Liver (tissue), 9 donors: ENCODE data around the gene SLC22A6. TPM values are rescaled to one million over a fixed set of nuclear protein-coding genes. Genes with fewer than 3 reads are reported as not detected.
A peak's percentile ranks its signal among the peaks of the same experiment; 100 is the strongest.

ENCODE experiments used
- DNase-seq: peaks from one replicate; pipeline ENCODE4 v3.0.0-alpha.2; 2017; ENCODE audit warnings: low spot score
- H3K27ac ChIP-seq, 2 donors: one replicate each; pipeline ENCODE4 v1.7.0; 2013; ENCODE audit warnings: inconsistent platforms in 2 of 2, low read length in 2 of 2, control low read depth in 1 of 2, low read depth in 1 of 2, mild to moderate bottlenecking in 1 of 2
- H3K27me3 ChIP-seq, 4 donors: one replicate each; pipeline versions ENCODE4 v1.6.1 to v1.7.0; 2013; ENCODE audit warnings: low read length in 3 of 4, inconsistent platforms in 1 of 4, mild to moderate bottlenecking in 1 of 4, moderate library complexity in 1 of 4; ENCODE audit not compliant: control insufficient read depth in 4 of 4, insufficient read depth in 4 of 4
- H3K36me3 ChIP-seq, 4 donors: one replicate each; pipeline versions ENCODE4 v1.6.1 to v1.7.0; 2013; ENCODE audit warnings: low read length in 3 of 4, mild to moderate bottlenecking in 3 of 4, low read depth in 1 of 4, moderate library complexity in 1 of 4; ENCODE audit not compliant: control insufficient read depth in 4 of 4, insufficient read depth in 3 of 4
- H3K4me1 ChIP-seq, 4 donors: one replicate each; pipeline versions ENCODE4 v1.6.1 to v1.7.0; 2013; ENCODE audit warnings: low read length in 3 of 4, mild to moderate bottlenecking in 3 of 4, moderate library complexity in 1 of 4; ENCODE audit not compliant: control insufficient read depth in 4 of 4, insufficient read depth in 4 of 4
- H3K4me3 ChIP-seq, 3 donors: one replicate each; pipeline versions ENCODE4 v1.6.1 to v1.7.0; 2013; ENCODE audit warnings: low read length in 3 of 3, control low read depth in 1 of 3, low read depth in 1 of 3, mild to moderate bottlenecking in 1 of 3
- H3K9ac ChIP-seq, 2 donors: one replicate each; pipeline ENCODE4 v1.7.0; 2013; ENCODE audit warnings: low read length in 2 of 2, mild to moderate bottlenecking in 2 of 2, moderate library complexity in 2 of 2, control low read depth in 1 of 2, low read depth in 1 of 2
- H3K9me3 ChIP-seq, 4 donors: one replicate each; pipeline versions ENCODE4 v1.6.1 to v1.7.0; 2013; ENCODE audit warnings: low read length in 3 of 4; ENCODE audit not compliant: control insufficient read depth in 4 of 4
- EGR1 ChIP-seq, 2 donors: IDR thresholded peaks; 2 replicates each; pipeline ENCODE4 v1.6.1; 2016 to 2018; ENCODE audit warnings: antibody characterized with exemption in 2 of 2, low read depth in 2 of 2
- FOXA1 ChIP-seq: IDR thresholded peaks from 2 replicates; pipeline ENCODE4 v1.6.1; 2016; ENCODE audit warnings: antibody characterized with exemption
- FOXA2 ChIP-seq: IDR thresholded peaks from 2 replicates; pipeline ENCODE4 v1.6.1; 2016; ENCODE audit warnings: antibody characterized with exemption
- GABPA ChIP-seq, 2 donors: IDR thresholded peaks in 1 of 2; conservative IDR thresholded peaks in 1 of 2; 2 replicates each; pipeline ENCODE4 v1.6.1; 2016; ENCODE audit warnings: antibody characterized with exemption in 2 of 2, mild to moderate bottlenecking in 1 of 2, moderate library complexity in 1 of 2
- HNF4A ChIP-seq, 2 donors: conservative IDR thresholded peaks; 2 replicates each; pipeline ENCODE4 v1.6.1; 2016; ENCODE audit warnings: antibody characterized with exemption in 2 of 2, mild to moderate bottlenecking in 2 of 2
- HNF4G ChIP-seq: IDR thresholded peaks from 2 replicates; pipeline ENCODE4 v1.6.1; 2016; ENCODE audit warnings: antibody characterized with exemption
- NR2F2 ChIP-seq: IDR thresholded peaks from 2 replicates; pipeline ENCODE4 v1.6.1; 2016; ENCODE audit warnings: antibody characterized with exemption
- RAD21 ChIP-seq, 2 donors: IDR thresholded peaks; 2 replicates each; pipeline ENCODE4 v1.6.1; 2016; ENCODE audit warnings: antibody characterized with exemption in 2 of 2, mild to moderate bottlenecking in 2 of 2
- RXRA ChIP-seq, 2 donors: IDR thresholded peaks; 2 replicates each; pipeline ENCODE4 v1.6.1; 2017 to 2018; ENCODE audit warnings: antibody characterized with exemption in 2 of 2, mild to moderate bottlenecking in 1 of 2
- SP1 ChIP-seq: IDR thresholded peaks from 2 replicates; pipeline ENCODE4 v1.6.1; 2018; ENCODE audit warnings: antibody characterized with exemption, mild to moderate bottlenecking
- WGBS: extraction: QIAGEN DNeasy Blood & Tissue Kit; methylation state at CpG from one replicate; pipeline ENCODE4 v1.1.7; 2013; 5-methylcytosine and 5-hydroxymethylcytosine counted together
- polyA plus RNA-seq, 2 donors: library from polyadenylated mRNA; stranded (reverse) in 1 of 2; unstranded in 1 of 2; fragments of 200-250 nt in 1 of 2; fragments of >200 nt in 1 of 2; fragmentation: Nextera tagmentation in 1 of 2; extraction: Ambion mirVana in 1 of 2; gene quantifications; one replicate each; pipeline versions ENCODE4 v1.2.1 to v1.2.3, GENCODE V29; 2013 to 2015
- total RNA-seq, 2 donors: library from RNA; depleted of rRNA; stranded (reverse); fragments of >200 nt; gene quantifications; one replicate each; pipeline ENCODE4 v1.2.3, GENCODE V29; 2014
- TF ChIP-seq, protein P1 (sequence below): IDR thresholded peaks from 2 replicates; pipeline ENCODE4 v1.6.1; 2016; ENCODE audit warnings: antibody characterized with exemption
- TF ChIP-seq, protein P2 (sequence below): fragments of 150-350 bp; IDR thresholded peaks from 2 replicates; pipeline ENCODE4 v1.5.1; 2017; ENCODE audit warnings: improper control_type of control experiment, low read depth, low read length; ENCODE audit not compliant: missing input control
- TF ChIP-seq, protein P3 (sequence below): IDR thresholded peaks from 2 replicates; pipeline ENCODE4 v1.6.1; 2016; ENCODE audit warnings: antibody characterized with exemption, mild to moderate bottlenecking
- donor health status: healthy.
- donor health status: healthy.
- donor health status: healthy.
- donor health status: healthy.
- donor health status: healthy.

SLC22A6 gene
- total and polyA plus RNA-seq, 4 donors: not detected

DNA sequence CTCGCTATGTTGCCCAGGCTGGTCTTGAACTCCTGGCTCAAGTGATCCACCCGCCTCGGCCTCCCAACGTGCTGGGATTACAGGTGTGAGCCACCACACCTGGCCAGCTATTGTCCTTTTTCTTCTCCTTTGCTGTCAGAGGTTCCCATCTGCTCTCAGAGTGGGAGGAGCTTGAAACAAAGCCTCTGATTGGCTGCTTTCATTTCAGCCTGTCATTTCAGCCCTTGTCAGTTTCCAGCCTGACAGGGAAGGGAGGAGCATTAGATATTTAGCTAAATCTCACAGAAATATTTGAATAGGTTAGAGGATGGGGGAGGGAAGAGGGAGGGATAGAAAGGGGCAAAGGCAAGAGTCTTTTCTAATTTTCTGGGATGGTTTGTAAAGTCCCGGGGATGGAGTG, 8.7 kb downstream of the SLC22A6 start (continued):
- TF ChIP-seq, protein P1, sequence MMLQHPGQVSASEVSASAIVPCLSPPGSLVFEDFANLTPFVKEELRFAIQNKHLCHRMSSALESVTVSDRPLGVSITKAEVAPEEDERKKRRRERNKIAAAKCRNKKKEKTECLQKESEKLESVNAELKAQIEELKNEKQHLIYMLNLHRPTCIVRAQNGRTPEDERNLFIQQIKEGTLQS: no peak
- TF ChIP-seq EGR1 (IDR thresholded peaks at IDR 0.05; ENCODE audit: low read depth in 2 of 2): no peak
- no peak for TF ChIP-seq RXRA (IDR thresholded peaks at IDR 0.05)
- TF ChIP-seq HNF4A (conservative IDR thresholded peaks at IDR 0.05): no peak
- TF ChIP-seq RAD21 (IDR thresholded peaks at IDR 0.05): no peak
- TF ChIP-seq NR2F2: no peak
- TF ChIP-seq, protein P2, sequence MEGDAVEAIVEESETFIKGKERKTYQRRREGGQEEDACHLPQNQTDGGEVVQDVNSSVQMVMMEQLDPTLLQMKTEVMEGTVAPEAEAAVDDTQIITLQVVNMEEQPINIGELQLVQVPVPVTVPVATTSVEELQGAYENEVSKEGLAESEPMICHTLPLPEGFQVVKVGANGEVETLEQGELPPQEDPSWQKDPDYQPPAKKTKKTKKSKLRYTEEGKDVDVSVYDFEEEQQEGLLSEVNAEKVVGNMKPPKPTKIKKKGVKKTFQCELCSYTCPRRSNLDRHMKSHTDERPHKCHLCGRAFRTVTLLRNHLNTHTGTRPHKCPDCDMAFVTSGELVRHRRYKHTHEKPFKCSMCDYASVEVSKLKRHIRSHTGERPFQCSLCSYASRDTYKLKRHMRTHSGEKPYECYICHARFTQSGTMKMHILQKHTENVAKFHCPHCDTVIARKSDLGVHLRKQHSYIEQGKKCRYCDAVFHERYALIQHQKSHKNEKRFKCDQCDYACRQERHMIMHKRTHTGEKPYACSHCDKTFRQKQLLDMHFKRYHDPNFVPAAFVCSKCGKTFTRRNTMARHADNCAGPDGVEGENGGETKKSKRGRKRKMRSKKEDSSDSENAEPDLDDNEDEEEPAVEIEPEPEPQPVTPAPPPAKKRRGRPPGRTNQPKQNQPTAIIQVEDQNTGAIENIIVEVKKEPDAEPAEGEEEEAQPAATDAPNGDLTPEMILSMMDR: no peak
- TF ChIP-seq SP1: no peak

DNA sequence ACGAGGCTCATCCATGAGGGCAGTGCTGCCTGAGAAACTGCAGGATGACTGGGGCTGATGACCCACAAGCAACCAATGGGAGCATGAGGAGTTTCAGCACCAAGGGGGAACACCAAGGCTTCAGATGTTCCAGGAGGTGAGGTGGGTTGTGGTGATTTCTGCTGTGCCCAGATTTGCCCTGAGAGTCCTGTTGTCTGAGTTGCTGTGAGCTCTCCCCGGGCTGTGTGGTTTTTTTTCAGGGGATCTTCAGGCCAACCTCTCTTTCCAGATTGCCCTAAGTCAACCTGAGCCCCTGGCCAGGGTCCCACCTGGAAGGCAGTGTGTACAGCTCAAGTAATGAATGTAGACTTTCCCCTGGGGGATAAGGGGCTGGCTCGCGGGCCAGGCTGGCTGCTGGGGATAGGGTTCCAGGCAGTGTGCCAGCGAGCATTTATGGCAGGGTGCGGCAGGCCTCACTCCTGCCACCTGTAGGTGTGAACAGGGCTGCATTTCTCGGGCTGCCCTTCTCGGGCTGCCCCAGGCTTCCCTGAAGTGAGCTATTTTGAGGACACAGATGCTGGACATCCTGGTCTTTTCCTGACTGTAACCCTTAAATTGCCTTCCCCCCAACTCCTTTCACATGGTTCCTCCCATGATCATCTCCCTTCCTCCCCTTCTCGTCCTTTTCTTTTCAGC, 9.8 kb downstream of the SLC22A6 start:
- TF ChIP-seq, protein P1: no peak
- TF ChIP-seq HNF4A (conservative IDR thresholded peaks at IDR 0.05) (no peak), RAD21 (IDR thresholded peaks at IDR 0.05) (peak in 1 of 2 donors; percentile 22)
- TF ChIP-seq, protein P2: peak; percentile 5
- no peak overlapping the region for H3K9ac ChIP-seq
- no peaks in the 10 kb centered on the region for H3K27me3 ChIP-seq
- peak; percentile 42 for DNase-seq
- H3K4me1 ChIP-seq: no peaks in the 10 kb centered on the region
- H3K36me3 ChIP-seq: no peaks in the 10 kb centered on the region
- 37% methylated on average over 9 of the region's 9 CpGs for WGBS
- H3K27ac ChIP-seq: no peak overlapping the region
- H3K9me3 ChIP-seq: no peaks in the 10 kb centered on the region
- no peak overlapping the region for H3K4me3 ChIP-seq

DNA sequence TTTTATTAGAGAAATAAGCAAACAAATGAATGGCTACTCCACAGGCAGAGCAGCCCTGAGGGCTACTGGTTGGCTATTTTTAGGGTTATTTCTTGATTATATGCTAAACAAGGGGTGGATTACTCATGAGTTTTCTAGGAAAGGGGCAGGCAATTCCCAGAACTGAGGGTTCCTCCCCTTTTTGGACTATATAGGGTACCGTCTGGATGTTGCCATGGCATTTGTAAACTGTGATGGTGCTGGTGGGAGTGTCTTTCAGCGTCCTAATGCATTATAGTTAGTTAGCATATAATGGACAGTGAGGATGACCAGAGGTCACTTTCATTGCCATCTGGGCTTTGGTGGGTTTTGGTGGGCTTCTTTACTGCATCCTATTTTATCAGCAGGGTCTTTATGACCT, 19.2 kb downstream of the SLC22A6 start:
- no peak overlapping the region for H3K9ac ChIP-seq
- no peak overlapping the region for H3K4me3 ChIP-seq
- no peak for TF ChIP-seq FOXA1
- TF ChIP-seq, protein P3, sequence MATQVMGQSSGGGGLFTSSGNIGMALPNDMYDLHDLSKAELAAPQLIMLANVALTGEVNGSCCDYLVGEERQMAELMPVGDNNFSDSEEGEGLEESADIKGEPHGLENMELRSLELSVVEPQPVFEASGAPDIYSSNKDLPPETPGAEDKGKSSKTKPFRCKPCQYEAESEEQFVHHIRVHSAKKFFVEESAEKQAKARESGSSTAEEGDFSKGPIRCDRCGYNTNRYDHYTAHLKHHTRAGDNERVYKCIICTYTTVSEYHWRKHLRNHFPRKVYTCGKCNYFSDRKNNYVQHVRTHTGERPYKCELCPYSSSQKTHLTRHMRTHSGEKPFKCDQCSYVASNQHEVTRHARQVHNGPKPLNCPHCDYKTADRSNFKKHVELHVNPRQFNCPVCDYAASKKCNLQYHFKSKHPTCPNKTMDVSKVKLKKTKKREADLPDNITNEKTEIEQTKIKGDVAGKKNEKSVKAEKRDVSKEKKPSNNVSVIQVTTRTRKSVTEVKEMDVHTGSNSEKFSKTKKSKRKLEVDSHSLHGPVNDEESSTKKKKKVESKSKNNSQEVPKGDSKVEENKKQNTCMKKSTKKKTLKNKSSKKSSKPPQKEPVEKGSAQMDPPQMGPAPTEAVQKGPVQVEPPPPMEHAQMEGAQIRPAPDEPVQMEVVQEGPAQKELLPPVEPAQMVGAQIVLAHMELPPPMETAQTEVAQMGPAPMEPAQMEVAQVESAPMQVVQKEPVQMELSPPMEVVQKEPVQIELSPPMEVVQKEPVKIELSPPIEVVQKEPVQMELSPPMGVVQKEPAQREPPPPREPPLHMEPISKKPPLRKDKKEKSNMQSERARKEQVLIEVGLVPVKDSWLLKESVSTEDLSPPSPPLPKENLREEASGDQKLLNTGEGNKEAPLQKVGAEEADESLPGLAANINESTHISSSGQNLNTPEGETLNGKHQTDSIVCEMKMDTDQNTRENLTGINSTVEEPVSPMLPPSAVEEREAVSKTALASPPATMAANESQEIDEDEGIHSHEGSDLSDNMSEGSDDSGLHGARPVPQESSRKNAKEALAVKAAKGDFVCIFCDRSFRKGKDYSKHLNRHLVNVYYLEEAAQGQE: no peak
- TF ChIP-seq FOXA2: no peak
- TF ChIP-seq HNF4G: no peak
- no peak for TF ChIP-seq RXRA (IDR thresholded peaks at IDR 0.05)
- no peak for TF ChIP-seq GABPA (IDR thresholded peaks at IDR 0.05 in 1 of 2, conservative IDR thresholded peaks at IDR 0.05 in 1 of 2)
- TF ChIP-seq, protein P2: no peak
- TF ChIP-seq SP1: no peak
- no peaks in the 10 kb centered on the region for H3K4me1 ChIP-seq
- no peak for DNase-seq
- no peaks in the 10 kb centered on the region for H3K36me3 ChIP-seq
- no peak overlapping the region for H3K27ac ChIP-seq
- peaks cover 0 to 4% (median 0%) of the 10 kb centered on the region in 4 donors for H3K27me3 ChIP-seq
- no peaks in the 10 kb centered on the region for H3K9me3 ChIP-seq
- WGBS: 62% methylated on average over 2 of the region's 2 CpGs
